ENCODE results near the gene GDF7. TPM values are rescaled to one million over a fixed set of nuclear protein-coding genes. Genes with fewer than 3 reads are reported as not detected.

Gene GDF7
- total and polyA plus RNA-seq, 2 donors (not counting 3 experiments of a cell fraction or from before 2014, with no cell fraction given) = 3.7 to 3.9 TPM

DNA sequence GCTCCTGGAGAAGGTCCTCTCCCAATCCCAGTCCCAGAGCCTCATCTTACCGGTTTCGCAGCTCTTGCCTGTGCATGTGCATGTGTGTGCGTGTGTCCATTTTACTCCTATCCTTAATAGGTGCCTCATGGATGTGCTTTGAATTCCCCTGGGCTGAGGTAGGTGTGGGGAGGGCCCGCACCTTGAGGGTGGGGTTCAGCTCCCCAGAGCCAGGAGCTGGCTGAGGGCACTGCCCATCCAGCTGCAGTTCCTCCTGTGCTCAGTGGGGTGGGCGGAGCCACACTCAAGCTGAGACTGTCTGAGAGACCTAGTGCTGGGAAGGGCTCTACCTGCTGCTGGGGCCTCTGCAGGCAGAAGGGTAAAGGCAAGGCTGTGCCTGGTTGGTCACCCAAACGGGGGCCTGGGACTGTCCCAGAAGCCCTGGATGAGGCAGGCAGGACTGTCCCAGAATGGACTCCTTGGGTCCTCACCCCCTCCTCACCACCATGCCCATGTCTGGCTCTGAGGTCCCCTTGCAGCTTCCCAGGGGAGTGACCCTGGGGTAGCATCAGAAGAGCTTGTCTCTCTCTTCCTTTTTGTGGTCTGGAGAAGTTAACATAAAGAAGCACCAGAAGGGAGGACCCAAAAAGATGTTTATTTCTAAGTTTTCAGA, 8.9 kb downstream of the GDF7 start:
- peaks cover 15% of the 10 kb centered on the region for H3K4me1 ChIP-seq (ENCODE audit: control insufficient read depth, extremely low read depth, insufficient read depth, low read length)
- peaks cover 9 to 11% of the 10 kb centered on the region in 2 experiments for H3K27me3 ChIP-seq (ENCODE audit: control insufficient read depth in 2 of 2, insufficient read depth in 2 of 2, low read length in 2 of 2)
- dilution Hi-C loops (cut with MboI; ENCODE audit: extremely low pct_ligation_motif_present, low sequenced_read_pairs) = no loop called here
- no peak for DNase-seq (ENCODE audit: low read depth, low spot score)
- H3K9ac ChIP-seq (replicated peaks; ENCODE audit: extremely low read depth, insufficient read depth, low read length) = no peak overlapping the region
- no peak for FAIRE-seq
- no peaks in the 10 kb centered on the region for H4K20me1 ChIP-seq (replicated peaks; ENCODE audit: control insufficient read depth, extremely low read depth, insufficient read depth, low read length)
- H3K27ac ChIP-seq (ENCODE audit: insufficient read depth, low read depth, low read length) = no peak overlapping the region
- no peaks in the 10 kb centered on the region for H3K9me1 ChIP-seq (replicated peaks; ENCODE audit: control insufficient read depth, extremely low read depth, insufficient read depth, low read length)
- no TSS peak for BruUV-seq (replicated peaks)
- CTCF ChIA-PET = interaction anchor here (1.0 to 8.5 kb wide), 9 partner anchors 9 to 288 kb away, joined by 3 to 71 read pairs (median 5); partner anchors contain the start of genes GDF7 and LDAH
- H3K36me3 ChIP-seq (ENCODE audit: control insufficient read depth in 2 of 2, extremely low read depth in 1 of 2, insufficient read depth in 2 of 2, low read length in 2 of 2) = peaks cover 0 to 2% of the 10 kb centered on the region in 2 experiments
- no peak overlapping the region for H3K4me3 ChIP-seq (replicated peaks in 1 of 3; ENCODE audit: insufficient read depth in 1 of 3, low read depth in 1 of 3, low read length in 3 of 3)
- intact Hi-C loops (cut with micrococcal nuclease) = no loop called here
- no peaks in the 10 kb centered on the region for H3K79me2 ChIP-seq (ENCODE audit: control insufficient read depth, insufficient read depth, low read length)
- H2AFZ ChIP-seq (ENCODE audit: low read depth, low read length) = no peak overlapping the region
- POLR2A ChIA-PET = no interaction called here
- no peak overlapping the region for H3K4me2 ChIP-seq (ENCODE audit: insufficient read depth, low read length)
- TF ChIP-seq, protein P1, sequence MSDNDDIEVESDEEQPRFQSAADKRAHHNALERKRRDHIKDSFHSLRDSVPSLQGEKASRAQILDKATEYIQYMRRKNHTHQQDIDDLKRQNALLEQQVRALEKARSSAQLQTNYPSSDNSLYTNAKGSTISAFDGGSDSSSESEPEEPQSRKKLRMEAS (IDR thresholded peaks at IDR 0.05; ENCODE audit: insufficient read depth, insufficient read length) = no peak
- no peak for TF ChIP-seq MYC (IDR thresholded peaks at IDR 0.05; ENCODE audit: low read depth, low read length)
- no peak for TF ChIP-seq EZH2 (IDR thresholded peaks at IDR 0.05; ENCODE audit: borderline replicate concordance, low read depth, low read length, severe bottlenecking)
- TF ChIP-seq JUN (IDR thresholded peaks at IDR 0.05; ENCODE audit: borderline replicate concordance, insufficient read depth, insufficient read length, low read depth) = no peak
- no peak for TF ChIP-seq GATA2 (IDR thresholded peaks at IDR 0.05; ENCODE audit: insufficient read depth, insufficient read length, low read depth, low read length)
- TF ChIP-seq POLR2AphosphoS5 (IDR thresholded peaks at IDR 0.05; ENCODE audit: insufficient read depth, low read depth, low read length) = no peak
- no peak for TF ChIP-seq FOS (IDR thresholded peaks at IDR 0.05; ENCODE audit: borderline replicate concordance, insufficient read depth, low read length)
- TF ChIP-seq, protein P2, sequence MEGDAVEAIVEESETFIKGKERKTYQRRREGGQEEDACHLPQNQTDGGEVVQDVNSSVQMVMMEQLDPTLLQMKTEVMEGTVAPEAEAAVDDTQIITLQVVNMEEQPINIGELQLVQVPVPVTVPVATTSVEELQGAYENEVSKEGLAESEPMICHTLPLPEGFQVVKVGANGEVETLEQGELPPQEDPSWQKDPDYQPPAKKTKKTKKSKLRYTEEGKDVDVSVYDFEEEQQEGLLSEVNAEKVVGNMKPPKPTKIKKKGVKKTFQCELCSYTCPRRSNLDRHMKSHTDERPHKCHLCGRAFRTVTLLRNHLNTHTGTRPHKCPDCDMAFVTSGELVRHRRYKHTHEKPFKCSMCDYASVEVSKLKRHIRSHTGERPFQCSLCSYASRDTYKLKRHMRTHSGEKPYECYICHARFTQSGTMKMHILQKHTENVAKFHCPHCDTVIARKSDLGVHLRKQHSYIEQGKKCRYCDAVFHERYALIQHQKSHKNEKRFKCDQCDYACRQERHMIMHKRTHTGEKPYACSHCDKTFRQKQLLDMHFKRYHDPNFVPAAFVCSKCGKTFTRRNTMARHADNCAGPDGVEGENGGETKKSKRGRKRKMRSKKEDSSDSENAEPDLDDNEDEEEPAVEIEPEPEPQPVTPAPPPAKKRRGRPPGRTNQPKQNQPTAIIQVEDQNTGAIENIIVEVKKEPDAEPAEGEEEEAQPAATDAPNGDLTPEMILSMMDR (IDR thresholded peaks at IDR 0.05; ENCODE audit: extremely low read depth in 1 of 2, insufficient read depth in 1 of 2, low read depth in 1 of 2, low read length in 2 of 2) = no peak
- TF ChIP-seq POLR2A (IDR thresholded peaks at IDR 0.05; ENCODE audit: low read depth, low read length) = no peak
- no peaks in the 10 kb centered on the region for H3K9me3 ChIP-seq (replicated peaks; ENCODE audit: control insufficient read depth, insufficient read depth, low read length)
